GM18499 (cell line): Measurements from ENCODE around the gene SLC30A3.

Source experiments
- ATAC-seq: cut with Tn5 transposase; IDR thresholded peaks from one replicate; pipeline ENCODE4 v1.9.1; 2021; ENCODE audit warnings: moderate number of reproducible peaks; ENCODE audit not compliant: insufficient read depth, unreplicated experiment

Gene SLC30A3

DNA sequence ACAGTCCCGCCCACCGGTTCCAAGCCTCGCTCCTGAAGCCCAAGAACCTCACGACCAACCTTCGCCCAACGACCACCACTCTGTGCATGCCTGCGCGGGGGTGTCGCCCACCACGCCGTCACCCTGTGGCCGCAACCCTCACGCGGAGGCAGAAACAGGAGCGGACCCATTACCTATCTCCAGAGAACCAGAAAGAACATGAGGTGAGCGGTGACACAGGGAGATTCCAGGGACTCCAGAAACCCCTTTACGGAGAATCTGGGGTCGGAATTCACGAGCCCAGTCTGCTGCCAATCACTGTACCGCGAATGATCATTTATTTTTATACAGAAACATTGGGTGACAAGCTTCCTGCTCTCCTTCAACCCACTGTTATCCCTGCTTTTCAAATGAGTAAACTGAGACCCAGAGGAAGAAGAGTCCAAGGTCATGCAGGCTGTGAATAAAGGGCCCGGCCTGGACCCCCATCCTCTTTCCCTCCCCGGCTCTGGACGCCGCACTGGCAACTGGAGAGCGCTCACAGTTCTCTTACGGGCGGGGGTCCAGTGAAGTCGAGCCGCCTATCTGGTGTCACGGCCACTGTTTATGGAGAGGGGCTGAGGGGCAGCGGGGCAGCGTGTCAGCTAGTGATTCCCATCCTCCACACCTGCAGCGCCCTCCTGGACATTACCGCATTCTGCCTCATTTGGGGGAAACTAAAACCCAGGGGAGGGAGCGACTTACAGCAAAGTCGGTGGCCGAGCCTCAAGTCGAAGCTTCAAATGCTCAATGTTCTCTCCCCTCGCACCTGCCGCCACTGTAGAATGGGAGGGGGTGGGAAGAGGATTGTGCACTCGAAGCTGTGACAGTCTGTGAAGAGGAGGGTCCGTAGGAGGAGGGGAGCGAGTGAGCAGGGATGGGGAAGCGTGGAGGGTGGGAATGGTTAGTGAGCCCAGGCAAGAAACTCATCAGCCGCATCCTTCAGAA is 723 bp upstream of the SLC30A3 start:
- ATAC-seq, result no peak

DNA sequence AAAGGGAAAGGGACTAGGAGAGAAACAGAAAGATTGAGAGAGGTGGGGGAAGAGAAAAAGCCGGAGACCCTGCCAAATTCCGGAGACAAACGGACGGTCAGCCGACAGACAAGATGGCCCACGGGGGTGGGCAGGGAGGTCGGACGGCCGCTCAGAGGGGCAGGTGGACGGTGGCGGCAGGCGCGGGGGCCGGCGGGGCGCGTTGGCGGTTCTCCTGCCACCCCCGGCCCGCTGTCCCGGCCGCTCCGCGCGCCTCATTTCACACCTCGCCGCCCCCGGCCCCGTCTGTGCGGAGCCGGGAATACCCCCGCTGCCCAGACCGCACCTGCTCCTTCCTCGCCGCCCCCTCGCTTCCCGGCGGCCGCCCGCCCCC is 935 bp downstream of the SLC30A3 start:
- no peak for ATAC-seq

DNA sequence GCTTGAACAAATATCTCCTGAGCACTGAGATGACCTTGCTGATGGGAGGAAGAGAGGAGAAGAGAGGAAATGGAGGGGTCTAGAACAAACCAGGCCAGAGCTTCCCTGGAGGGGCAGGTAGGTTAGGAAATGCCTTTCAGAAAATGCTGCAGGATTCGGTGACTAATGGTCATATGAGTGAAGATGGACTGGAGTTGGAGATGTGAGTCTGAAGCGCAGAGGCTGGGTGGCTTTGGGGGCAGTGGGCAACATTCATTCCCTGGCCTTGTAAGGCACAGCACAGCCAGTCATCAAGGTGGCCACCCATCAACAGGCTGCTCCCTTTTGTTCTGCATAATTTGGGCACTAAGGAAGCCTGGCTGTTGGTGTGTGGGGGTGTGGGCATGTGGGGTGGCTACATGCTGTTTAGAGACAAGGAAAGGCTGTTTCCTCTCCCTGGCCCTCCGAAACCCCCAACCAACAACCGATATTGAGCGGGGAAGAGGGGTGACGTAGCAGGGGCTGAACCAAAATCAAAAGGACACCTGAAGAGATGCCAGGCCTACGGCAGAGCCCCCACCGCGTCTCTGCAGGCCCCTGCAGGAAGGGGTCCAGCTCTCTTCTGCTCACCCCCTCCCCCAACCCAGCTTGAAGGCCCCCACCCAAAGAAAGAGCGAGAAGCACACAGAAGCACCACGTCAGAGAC is 1.5 kb downstream of the SLC30A3 start:
- ATAC-seq, result no peak

DNA sequence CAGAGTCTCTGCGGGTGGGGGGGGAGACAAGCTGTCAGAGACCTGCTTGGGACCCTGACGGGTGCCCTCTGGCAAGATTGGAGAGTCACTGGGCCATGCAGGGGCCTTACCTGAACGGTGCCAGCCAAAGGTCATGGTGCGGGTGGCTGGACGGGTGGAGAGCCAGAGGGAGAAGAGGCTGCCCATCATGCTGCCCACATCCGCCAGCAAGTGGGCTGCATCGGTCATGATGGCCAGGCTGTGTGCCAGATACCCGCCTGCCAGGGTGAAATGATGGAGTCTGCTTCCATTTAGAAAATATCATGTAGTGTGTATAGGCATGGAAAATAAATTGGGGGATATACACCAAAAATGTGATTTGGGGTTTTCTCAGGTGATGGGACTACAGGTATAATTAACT is 4.8 kb downstream of the SLC30A3 start:
- ATAC-seq, result no peak

DNA sequence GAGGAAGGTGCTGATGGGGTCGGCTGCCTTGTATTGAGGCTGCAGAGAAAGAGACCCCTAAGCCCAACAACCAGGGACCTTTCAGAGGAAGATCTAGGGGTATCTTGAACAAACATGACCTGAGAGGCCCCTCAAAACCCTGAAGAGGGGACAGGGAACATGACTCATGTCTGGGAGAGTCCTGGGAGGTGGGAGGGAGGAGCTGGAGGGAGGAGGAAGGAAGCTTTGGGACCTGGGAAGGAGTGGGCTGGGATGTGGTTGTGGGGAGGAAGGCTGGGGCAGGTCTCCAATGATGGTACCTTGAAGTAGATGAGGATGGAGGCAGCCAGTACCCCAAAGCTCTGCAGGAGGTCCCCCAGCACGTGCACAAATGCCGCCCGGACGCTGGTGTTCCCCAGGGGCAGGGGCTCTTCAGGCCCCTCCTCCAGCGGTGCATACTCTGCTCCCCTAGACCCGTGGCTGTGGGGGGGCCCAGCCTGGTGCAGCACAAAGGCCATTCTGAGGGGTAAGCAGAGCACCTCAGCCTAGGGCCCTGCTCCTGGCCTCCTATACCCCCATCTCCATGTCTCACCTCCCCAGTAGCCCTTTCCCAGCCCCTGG is 5.9 kb downstream of the SLC30A3 start:
- ATAC-seq, result no peak

DNA sequence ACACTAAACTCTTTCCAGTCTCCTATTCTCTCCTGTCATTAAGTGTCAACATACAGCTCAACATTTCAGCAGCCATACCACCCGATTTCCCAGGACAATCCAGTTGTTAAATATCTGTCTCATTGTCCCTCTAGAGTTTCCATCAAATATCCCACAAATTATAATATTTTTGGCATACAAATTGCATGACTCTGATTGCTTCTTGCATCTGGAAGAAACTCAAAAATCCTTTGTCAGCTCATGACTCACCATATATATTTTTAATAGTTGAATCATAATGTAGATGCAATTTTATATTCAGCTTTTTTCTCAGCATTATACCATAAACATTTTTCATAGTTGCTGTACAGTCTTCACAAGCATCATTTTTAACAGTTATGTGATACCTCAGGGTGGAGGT is 7.2 kb downstream of the SLC30A3 start:
- no peak for ATAC-seq

DNA sequence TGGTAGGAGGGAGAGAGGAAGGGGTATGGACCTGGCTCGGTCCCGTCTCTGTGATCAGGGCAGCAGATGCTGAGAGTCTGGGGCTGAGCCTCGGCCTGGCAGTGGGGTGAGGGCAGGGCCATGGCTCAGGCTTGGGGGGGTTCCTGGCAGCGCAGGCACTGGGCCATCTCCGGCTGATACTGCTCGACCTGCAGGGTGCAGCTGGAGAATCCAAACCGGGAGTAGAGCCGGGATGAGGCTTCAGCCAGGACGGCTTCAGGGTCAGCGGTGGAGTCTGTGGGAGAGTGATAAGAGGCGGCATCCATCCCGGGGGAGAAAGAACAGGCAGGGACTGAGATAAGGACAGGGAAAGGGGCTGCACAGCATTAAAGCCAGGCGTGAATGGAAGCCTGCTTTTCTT is 7.7 kb downstream of the SLC30A3 start:
- ATAC-seq, result no peak

DNA sequence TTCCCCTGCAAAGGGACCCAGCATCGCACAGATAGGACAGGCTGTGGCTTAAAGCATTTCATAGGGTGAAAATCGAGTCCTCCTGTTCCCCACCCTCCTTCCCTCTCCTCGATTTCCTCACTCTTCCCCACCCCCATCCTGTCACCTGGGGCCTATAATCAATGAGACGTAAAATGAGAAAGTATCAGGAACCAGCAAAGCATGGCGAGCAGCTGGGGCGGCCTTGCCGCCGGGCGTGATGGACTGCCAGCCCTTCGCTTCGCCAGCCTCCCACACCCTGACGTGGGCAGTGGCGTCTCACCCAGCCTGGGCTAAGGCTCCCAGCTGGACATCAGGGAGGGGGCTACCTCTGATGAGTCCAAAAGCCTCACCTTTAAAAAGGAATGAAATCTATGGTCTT is 11.1 kb downstream of the SLC30A3 start:
- no peak for ATAC-seq

DNA sequence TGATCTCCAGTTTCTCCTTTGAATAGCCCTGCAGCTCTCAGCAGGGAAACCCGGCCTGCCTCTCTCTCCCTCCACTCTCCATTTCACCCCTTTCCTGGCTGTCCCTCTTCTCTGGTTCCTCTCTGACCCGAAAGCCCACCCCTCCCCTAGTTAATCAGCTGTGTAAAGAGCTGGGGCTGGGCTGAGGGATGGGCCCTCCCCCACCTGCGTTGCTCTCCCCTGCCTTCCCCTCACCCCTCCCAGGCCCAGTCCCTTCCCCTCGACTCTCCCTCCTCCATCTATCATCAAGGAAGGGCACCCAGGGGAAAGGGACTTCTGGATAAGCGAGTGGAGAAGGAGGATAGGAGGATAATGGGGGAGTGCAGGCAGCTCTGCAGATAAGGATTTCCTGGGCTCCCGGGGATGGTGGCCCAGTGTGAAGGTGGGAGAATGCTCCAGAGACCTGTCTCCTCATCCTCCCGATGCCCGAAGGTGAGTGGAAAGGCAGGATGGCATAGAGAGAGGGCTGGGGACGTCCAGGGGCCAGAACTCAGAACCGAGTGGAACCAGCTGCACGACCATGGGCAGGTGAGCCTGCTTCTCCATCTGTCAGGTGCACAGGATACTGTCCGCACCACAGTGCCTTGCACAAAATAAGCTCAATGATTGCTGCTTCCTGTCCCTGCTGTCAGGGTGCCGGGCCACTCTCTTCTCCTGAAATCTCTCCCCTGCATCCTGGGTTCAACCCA is 12.0 kb downstream of the SLC30A3 start:
- no peak for ATAC-seq

DNA sequence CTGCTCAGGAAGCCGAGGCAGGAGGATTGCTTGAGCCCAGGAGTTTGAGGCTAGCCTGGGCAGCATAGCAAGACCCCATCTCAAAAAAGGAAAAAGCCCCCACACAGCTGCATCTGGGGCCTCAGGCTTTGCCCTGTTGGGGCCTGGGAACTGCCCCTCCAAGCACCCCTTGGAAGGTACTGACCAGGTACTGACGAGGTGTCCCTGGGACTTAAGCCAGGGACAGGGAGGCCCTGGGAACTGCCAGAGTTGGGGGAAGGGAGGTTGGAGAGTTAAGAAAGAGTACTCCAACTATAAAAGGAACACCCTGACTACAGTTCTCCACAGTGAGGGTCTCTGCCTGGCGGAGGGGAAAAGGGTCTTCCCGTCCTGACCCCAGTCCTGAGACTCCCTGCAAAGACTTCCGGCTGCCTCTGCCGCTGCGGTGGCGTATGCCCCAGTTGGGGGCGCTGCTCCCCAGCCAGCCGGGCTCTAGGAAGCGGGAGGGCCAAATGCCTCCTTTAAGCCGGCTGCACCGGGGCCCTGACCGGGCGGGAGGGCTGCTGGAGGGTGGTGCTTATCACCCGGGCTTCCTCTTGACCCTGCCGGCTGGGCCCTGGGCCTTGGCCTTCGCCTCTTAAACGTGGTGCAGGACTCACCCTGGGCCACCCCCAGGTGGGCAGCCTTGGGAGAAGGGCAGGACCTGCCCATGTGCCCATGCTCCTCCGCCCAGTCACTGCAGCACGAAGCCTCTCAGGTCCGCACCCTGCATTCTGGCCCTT is 12.8 kb downstream of the SLC30A3 start:
- ATAC-seq, result no peak

DNA sequence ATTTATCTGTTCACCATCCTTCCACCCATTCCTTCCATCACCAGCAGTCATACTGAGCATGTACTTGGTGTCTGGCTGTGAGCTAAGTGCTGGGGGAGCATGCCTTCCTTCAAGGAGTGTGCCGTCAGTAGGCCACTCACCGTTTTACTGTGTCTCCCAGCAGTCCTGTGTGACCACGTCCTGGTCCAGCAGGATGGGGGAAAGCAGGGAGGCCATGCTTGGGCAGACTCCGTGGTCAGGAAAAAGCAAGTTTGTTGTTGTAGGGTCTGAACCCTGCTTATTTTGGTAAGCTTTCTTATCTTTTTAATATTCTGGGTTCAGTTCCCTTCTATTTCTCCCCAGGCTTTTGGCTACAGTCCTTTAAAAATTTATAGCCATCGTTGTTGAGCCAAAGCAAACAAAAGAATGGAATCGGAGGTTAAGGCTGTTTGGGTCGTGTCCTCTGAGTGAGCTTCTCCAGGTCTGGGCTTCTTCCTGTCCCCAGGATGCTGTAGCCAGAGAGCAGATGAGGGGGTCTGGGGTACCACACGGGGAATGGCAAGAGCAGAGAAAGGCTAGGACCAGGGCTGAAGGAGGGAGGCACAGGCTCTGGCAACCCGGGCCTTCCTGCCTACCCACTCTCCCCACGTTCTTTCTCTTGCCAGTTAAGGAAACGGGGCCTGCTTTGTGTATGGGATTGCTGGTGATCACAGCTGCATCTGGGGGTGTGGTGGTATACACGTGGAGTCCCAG is 13.5 kb downstream of the SLC30A3 start:
- no peak for ATAC-seq

DNA sequence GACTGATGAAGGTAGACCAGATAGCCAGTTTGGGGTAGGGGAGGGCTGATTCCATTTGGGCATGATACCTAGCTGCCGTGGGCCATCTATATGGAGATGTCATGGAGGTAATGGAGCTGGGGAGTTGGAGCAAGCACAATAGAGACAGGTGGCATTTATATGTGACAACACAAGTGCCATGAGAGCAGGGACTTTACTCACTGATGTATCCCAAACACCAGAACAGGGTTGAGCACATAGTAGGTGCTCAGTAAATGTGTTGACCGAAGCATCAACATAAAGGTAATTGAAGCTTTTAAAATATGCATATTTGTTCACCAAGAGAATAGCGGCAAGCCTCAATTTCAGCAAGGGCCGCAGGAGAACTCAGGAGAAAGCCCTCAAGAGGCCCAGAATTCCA is 15.0 kb downstream of the SLC30A3 start:
- ATAC-seq, result no peak

DNA sequence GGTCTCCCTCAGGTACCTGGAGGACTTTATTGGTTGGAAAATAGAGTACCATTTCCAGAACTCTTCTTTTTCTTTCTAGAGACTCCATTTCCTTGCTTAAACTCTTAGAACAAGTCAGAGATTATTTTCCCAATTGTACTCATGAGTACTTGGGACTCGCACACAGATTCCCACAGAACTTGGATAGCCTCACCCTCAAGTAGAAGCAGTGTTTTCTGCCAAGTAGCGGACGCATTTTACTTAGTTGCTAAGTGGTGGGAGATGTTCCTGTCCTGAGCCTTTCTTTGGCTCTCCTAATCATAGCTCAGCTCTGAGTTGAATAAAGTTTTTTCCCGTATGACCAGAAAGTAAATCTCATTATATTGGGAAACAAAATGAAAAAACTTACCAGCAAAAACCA is 17.2 kb downstream of the SLC30A3 start:
- ATAC-seq, result no peak

DNA sequence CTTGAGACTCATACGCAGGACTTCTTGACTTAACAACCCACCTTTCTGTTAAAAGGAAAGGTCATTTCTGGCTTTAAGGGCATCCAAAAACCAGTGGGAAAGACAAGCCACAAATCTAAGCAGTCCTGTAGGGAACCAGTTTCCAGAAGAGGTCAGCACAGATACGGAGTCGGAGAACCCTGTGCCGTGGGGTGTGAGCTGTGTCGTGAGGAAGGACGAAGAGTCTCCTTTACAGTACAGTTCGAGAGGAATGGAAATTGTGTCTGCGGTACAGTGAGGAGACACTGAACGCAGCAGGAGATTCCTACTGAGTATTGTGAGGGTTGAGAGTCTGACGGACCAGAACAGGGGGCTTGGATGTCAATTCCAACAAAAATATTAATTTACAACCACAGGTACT is 17.7 kb downstream of the SLC30A3 start:
- ATAC-seq, result no peak

DNA sequence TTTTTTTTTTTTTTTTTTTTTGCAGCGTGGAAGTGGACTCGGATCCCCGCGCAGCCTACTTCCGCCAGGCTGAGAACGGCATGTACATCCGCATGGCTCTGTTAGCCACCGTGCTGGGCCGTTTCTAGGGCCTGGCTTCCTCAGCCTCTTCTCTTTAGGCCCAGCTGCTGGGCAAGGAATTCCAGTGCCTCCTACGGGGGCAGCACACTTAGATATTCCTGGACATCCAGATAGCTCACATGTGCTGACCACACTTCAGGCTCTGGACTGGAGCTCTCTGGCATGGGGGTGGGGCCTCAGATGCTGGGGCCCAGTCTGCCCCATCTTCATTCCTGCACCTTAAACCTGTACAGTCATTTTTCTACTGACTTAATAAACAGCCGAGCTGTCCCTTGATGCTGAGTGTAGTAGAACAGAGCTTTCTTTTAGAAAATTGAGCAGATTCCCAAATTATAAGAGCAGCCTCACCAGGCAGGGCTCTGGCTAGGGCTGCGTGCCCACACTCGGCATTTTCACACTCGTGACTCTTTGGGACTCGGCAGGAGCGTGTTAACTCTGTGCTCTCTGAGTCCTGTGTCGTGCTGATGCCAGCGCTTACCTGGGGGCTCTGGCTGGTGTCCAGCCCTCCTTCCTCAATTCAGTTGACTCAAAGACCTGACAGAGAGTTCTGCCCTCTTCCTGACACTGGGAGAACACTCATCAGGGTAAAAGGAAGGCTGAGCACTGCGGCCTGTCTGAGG is 19.3 kb downstream of the SLC30A3 start:
- no peak for ATAC-seq

DNA sequence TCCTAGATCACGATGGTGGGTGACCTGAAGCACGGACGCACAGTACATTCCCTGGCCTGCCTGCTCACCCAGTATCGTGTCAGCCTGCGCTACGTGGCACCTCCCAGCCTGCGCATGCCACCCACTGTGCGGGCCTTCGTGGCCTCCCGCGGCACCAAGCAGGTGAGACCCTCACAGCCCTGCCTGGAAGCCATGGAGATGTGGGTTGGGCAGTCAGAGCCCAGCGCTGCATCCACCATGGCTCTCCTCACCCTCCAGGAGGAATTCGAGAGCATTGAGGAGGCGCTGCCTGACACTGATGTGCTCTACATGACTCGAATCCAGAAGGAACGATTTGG is 20.3 kb downstream of the SLC30A3 start:
- ATAC-seq, result no peak

DNA sequence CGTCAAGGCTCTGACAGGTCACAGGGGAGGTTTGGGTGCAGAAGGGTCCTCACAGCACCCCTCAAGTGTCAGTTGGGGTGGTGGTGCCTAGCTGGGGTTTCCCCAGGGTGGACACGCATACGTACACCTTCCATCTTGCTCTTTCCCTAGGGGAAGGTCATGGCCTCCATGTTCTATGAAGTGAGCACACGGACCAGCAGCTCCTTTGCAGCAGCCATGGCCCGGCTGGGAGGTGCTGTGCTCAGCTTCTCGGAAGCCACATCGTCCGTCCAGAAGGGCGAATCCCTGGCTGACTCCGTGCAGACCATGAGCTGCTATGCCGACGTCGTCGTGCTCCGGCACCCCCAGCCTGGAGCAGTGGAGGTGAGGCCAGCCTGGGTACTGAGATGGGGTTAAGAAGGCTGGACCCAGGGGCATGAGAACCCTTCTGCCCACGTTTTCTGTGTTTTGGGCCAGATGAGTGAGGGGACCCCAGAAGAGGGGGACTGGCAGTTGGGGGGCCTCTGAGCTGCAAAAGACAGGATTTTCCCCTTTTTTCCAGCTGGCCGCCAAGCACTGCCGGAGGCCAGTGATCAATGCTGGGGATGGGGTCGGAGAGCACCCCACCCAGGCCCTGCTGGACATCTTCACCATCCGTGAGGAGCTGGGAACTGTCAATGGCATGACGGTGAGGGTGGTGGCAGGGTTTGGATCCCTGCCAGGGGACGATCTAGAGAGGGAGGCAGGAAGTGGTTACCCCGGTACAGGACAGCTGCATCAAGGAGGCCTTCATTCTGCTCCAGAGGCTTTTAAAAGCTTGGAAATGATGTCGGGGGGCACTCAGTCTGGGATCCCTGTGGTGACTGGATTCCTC is 20.9 kb downstream of the SLC30A3 start:
- no peak for ATAC-seq

DNA sequence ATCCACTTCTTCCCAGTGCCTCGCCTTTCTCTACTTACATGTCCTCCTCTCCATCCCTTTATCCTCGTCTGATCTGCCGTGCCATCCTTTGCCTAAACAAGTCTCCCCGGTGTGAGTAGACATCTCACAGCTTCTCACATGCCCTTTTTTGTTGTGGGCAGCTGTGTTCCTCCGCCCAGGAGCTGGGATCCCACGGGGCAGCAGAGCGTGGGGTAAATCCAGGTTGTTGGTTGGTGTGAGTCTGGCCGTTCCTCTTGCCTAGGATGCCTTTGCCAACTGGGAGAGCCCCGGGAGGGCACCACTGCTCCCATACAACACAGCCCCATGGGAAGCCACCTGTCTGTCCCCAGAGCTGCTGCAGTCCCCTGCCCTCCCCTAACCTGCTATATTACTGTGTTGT is 22.4 kb downstream of the SLC30A3 start:
- no peak for ATAC-seq
